Sigmoid colon (tissue), 4 donors: Measurements from ENCODE around the gene STX2.

ENCODE experiments used
- POLR2AphosphoS5 ChIP-seq, 4 donors: sonication (generic); formaldehyde crosslinking; IDR thresholded peaks; one replicate each; pipeline ENCODE4 v1.6.1; 2017; ENCODE audit warnings: antibody characterized with exemption in 4 of 4
- TF ChIP-seq, protein P1 (sequence below), 4 experiments: fragments of 450-650 bp in 3 of 4; fragments of 200-600 bp in 1 of 4; IDR thresholded peaks; one replicate each; pipeline ENCODE4 v1.5.1; 2016 to 2019; ENCODE audit warnings: antibody characterized with exemption in 4 of 4, mild to moderate bottlenecking in 3 of 4, moderate library complexity in 2 of 4

DNA sequence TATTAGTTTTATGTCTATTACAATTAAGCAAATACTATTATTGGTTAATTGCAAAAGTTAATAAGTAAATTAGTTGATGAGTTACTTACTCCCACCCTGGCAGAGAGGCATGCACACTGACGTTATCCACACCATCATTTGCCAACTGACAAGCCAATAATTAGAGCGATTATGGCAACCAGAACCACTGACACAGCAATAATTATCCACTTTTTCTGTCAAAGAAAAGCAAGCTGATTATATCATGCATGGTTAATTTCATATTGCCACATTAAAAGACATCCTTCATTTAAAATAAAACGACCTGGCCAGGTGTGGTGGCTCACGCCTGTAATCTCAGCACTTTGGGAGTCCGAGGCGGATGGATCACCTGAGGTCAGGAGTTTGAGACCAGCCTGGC lies 43.1 kb downstream of the STX2 start:
- no peak for TF ChIP-seq POLR2AphosphoS5 (IDR thresholded peaks at IDR 0.05)
- TF ChIP-seq, protein P1, sequence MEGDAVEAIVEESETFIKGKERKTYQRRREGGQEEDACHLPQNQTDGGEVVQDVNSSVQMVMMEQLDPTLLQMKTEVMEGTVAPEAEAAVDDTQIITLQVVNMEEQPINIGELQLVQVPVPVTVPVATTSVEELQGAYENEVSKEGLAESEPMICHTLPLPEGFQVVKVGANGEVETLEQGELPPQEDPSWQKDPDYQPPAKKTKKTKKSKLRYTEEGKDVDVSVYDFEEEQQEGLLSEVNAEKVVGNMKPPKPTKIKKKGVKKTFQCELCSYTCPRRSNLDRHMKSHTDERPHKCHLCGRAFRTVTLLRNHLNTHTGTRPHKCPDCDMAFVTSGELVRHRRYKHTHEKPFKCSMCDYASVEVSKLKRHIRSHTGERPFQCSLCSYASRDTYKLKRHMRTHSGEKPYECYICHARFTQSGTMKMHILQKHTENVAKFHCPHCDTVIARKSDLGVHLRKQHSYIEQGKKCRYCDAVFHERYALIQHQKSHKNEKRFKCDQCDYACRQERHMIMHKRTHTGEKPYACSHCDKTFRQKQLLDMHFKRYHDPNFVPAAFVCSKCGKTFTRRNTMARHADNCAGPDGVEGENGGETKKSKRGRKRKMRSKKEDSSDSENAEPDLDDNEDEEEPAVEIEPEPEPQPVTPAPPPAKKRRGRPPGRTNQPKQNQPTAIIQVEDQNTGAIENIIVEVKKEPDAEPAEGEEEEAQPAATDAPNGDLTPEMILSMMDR (IDR thresholded peaks at IDR 0.05) = no peak
